Measurements from ENCODE around the gene HRH3.

DNA sequence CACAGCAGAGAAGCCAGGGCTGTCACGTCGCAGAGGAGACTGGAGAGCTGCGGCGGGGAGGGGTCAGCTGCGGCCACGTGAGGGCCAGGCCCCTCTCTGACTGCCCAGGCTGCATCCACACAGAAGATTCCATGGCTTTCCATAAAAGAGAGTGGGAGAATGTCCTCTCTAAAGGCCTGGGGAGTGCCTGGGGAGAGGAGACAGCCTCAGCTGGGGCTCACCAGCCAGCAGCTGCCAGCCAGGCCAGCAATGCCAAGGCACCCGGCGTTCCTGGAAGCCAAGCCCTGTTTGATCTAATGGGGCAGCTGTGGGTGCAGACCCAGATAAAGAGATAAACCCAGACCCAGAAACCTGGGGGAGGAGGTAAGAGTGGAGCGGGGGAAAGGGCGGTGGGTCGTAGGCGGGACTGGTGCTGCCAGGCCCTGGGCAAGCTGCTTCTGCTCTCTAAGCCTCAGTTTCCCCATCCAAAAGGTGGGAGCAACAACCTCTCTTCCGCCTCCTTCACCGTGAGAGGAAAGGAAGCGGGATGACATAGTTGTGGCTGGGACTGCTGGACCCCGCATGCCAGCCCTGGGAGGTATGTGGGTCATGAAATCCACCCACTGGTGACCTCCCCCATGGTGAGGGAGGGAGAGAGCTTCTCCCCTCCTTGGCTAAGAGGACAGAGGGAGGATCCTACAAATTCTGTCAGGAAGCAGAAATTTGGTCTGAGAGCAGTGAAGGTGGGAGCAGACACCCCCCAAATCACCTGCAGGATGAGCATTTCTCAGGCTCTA is 15.1 kb upstream of the HRH3 start:
- TF ChIP-seq, protein P1, sequence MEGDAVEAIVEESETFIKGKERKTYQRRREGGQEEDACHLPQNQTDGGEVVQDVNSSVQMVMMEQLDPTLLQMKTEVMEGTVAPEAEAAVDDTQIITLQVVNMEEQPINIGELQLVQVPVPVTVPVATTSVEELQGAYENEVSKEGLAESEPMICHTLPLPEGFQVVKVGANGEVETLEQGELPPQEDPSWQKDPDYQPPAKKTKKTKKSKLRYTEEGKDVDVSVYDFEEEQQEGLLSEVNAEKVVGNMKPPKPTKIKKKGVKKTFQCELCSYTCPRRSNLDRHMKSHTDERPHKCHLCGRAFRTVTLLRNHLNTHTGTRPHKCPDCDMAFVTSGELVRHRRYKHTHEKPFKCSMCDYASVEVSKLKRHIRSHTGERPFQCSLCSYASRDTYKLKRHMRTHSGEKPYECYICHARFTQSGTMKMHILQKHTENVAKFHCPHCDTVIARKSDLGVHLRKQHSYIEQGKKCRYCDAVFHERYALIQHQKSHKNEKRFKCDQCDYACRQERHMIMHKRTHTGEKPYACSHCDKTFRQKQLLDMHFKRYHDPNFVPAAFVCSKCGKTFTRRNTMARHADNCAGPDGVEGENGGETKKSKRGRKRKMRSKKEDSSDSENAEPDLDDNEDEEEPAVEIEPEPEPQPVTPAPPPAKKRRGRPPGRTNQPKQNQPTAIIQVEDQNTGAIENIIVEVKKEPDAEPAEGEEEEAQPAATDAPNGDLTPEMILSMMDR (IDR thresholded peaks at IDR 0.05), result no peak
- TF ChIP-seq POLR2A (IDR thresholded peaks at IDR 0.05), result no peak
